GM10266 (cell line): ENCODE measurements around the gene NOC2L.

Experiments used
- DNase-seq: peaks from one replicate; pipeline ENCODE4 v3.0.0; 2012; ENCODE audit errors: extremely low spot score
- CTCF ChIP-seq: IDR thresholded peaks from 2 replicates; pipeline ENCODE4 v1.5.1; 2012; ENCODE audit warnings: mild to moderate bottlenecking, low read depth; ENCODE audit not compliant: control insufficient read depth, insufficient read depth; ENCODE audit errors: missing control alignments

NOC2L gene

GRCh38 chr1:960363-961131, 1.5 kb upstream of the NOC2L start, which contains the start of gene KLHL17:
KLHL17 (plus strand) TSS chr1:960584; CDS start chr1:960694, 110 bp downstream.
- TF ChIP-seq CTCF = no peak
- peak; percentile 96 for DNase-seq

- no peak for TF ChIP-seq CTCF
- no peak for DNase-seq
These were observed 791 bp upstream of the NOC2L start for GRCh38 chr1:959731-960362.

GRCh38 chr1:956636-957035, 2.4 kb downstream of the NOC2L start:
- no peak for TF ChIP-seq CTCF
- no peak for DNase-seq

GRCh38 chr1:955474-955873, 3.6 kb downstream of the NOC2L start:
- no peak for TF ChIP-seq CTCF

GRCh38 chr1:954927-955326, 4.1 kb downstream of the NOC2L start:
- DNase-seq = no peak

More at GRCh38 chr1:955474-955873, 3.6 kb downstream of the NOC2L start:
- no peak for DNase-seq

GRCh38 chr1:953524-954320, 5.3 kb downstream of the NOC2L start:
- DNase-seq = no peak
- no peak for TF ChIP-seq CTCF

More at GRCh38 chr1:954927-955326, 4.1 kb downstream of the NOC2L start:
- TF ChIP-seq CTCF = no peak
